B cell (primary cell): Measurements from ENCODE around the gene ARFGAP2. TPM values are rescaled to one million over a fixed set of nuclear protein-coding genes. Genes with fewer than 3 reads are reported as not detected.
A peak's percentile ranks its signal among the peaks of the same experiment; 100 is the strongest.

Source experiments
- ATAC-seq: fragments of 200-7000 bp; cut with Tn5 transposase; one replicate; pipeline ENCODE4 v1.10.0; 2021; ENCODE audit warnings: low read depth, mild to moderate bottlenecking, moderate number of reproducible peaks, moderate library complexity
- CTCF ChIA-PET: fragments of 350-600 bp; sonication (Branson Sonifier 250); formaldehyde crosslinking; loops from one replicate; lab custom pipeline; 2021; ENCODE audit warnings: antibody characterized with exemption, inconsistent platforms; lab: Charles Lee
- POLR2A ChIA-PET: fragments of 350-600 bp; sonication (Branson Sonifier 250); formaldehyde crosslinking; loops from one replicate; lab custom pipeline; 2021; ENCODE audit warnings: antibody characterized with exemption; lab: Charles Lee
- DNase-seq: peaks from one replicate; pipeline ENCODE4 v3.0.0; 2013
- H2AFZ ChIP-seq: 2 replicates; pipeline ENCODE4 v1.6.1; 2012; ENCODE audit warnings: mild to moderate bottlenecking, low read depth, low read length; ENCODE audit not compliant: insufficient read depth, poor library complexity, severe bottlenecking
- H3K27ac ChIP-seq, 2 donors: 1 replicate in 1 of 2; 2 replicates in 1 of 2; pipeline ENCODE4 v1.5.1; 2012 to 2013; ENCODE audit warnings: low read length in 2 of 2, mild to moderate bottlenecking in 2 of 2, moderate library complexity in 1 of 2
- H3K27me3 ChIP-seq, 4 experiments: fragments of 200-600 bp in 1 of 4; sonication (generic) in 1 of 4; replicated peaks in 1 of 4; 1 replicate in 2 of 4; 2 replicates in 2 of 4; pipeline versions ENCODE4 v1.6.1 to v1.7.0; 2013 to 2016; ENCODE audit warnings: low read length in 3 of 4, mild to moderate bottlenecking in 2 of 4, mixed read lengths in 1 of 4, moderate library complexity in 1 of 4; ENCODE audit not compliant: insufficient read depth in 4 of 4, control insufficient read depth in 3 of 4; ENCODE audit errors: control extremely low read depth in 1 of 4
- H3K36me3 ChIP-seq, 2 experiments: replicated peaks in 1 of 2; 1 replicate in 1 of 2; 2 replicates in 1 of 2; pipeline versions ENCODE4 v1.6.1 to v1.7.1; 2013; ENCODE audit warnings: low read length in 1 of 2; ENCODE audit not compliant: insufficient read depth in 2 of 2, control insufficient read depth in 1 of 2; ENCODE audit errors: control extremely low read depth in 1 of 2, extremely low read depth in 1 of 2
- H3K4me1 ChIP-seq, 2 donors: fragments of 200-600 bp in 1 of 2; sonication (generic) in 1 of 2; 1 replicate in 1 of 2; 2 replicates in 1 of 2; pipeline versions ENCODE4 v1.5.1 to v1.6.1; 2013 to 2017; ENCODE audit warnings: low read length in 2 of 2; ENCODE audit not compliant: control insufficient read depth in 2 of 2, insufficient read depth in 2 of 2
- H3K4me2 ChIP-seq: replicated peaks from 2 replicates; pipeline ENCODE3; 2012; ENCODE audit warnings: mild to moderate bottlenecking, low read depth, low read length; ENCODE audit not compliant: poor library complexity, severe bottlenecking
- H3K4me3 ChIP-seq, 5 experiments: fragments of 200-600 bp in 1 of 5; sonication (generic) in 1 of 5; 1 replicate in 3 of 5; 2 replicates in 2 of 5; pipeline versions ENCODE4 v1.5.1 to v1.7.0; 2011 to 2016; ENCODE audit warnings: low read length in 4 of 5, mild to moderate bottlenecking in 4 of 5, low read depth in 2 of 5, control low read depth in 1 of 5, moderate library complexity in 1 of 5; ENCODE audit not compliant: insufficient read depth in 1 of 5; ENCODE audit errors: control extremely low read depth in 1 of 5, extremely low read depth in 1 of 5
- H3K79me2 ChIP-seq: fragments of 200-600 bp; sonication (generic); one replicate; pipeline ENCODE4 v1.6.0; 2016; ENCODE audit warnings: low read length; ENCODE audit not compliant: control insufficient read depth, insufficient read depth
- H3K9ac ChIP-seq: fragments of 200-600 bp; sonication (generic); 2 replicates; pipeline ENCODE4 v1.6.1; 2017; ENCODE audit warnings: mild to moderate bottlenecking, low read length, moderate library complexity
- H3K9me3 ChIP-seq, 3 donors: one replicate each; pipeline versions ENCODE4 v1.6.1 to v1.7.1; 2013; ENCODE audit warnings: low read length in 2 of 3; ENCODE audit not compliant: control insufficient read depth in 2 of 3, insufficient read depth in 1 of 3; ENCODE audit errors: control extremely low read depth in 1 of 3
- H4K20me1 ChIP-seq: 2 replicates; pipeline ENCODE4 v1.6.0; 2012; ENCODE audit warnings: mild to moderate bottlenecking, low read length; ENCODE audit not compliant: insufficient read depth, control insufficient read depth, poor library complexity, severe bottlenecking
- H3K27ac Mint-ChIP-seq: one replicate; pipeline ENCODE4 v1.8.0; 2021; ENCODE audit warnings: mixed read lengths
- H3K27me3 Mint-ChIP-seq: one replicate; pipeline ENCODE4 v1.8.0; 2021; ENCODE audit warnings: mixed read lengths
- H3K4me1 Mint-ChIP-seq: one replicate; pipeline ENCODE4 v1.8.0; 2021; ENCODE audit warnings: mixed read lengths
- H3K4me3 Mint-ChIP-seq: one replicate; pipeline ENCODE4 v1.8.0; 2021; ENCODE audit warnings: mixed read lengths
- H3K9me3 Mint-ChIP-seq: one replicate; pipeline ENCODE4 v1.8.0; 2022; ENCODE audit warnings: mixed read lengths; ENCODE audit not compliant: insufficient read depth
- CTCF ChIP-seq: fragments of 200-600 bp; IDR thresholded peaks from one replicate; pipeline ENCODE4 v1.8.0; 2022; ENCODE audit warnings: antibody characterized with exemption, mild to moderate bottlenecking
- EZH2 ChIP-seq: IDR thresholded peaks from 2 replicates; pipeline ENCODE4 v1.6.1; 2012; ENCODE audit warnings: borderline replicate concordance, low read depth, mild to moderate bottlenecking, moderate library complexity, low read length; ENCODE audit not compliant: insufficient read depth, poor library complexity, severe bottlenecking
- WGBS: methylation state at CpG from one replicate; pipeline ENCODE4 v1.1.5; 2013; ENCODE audit warnings: missing lambda C conversion rate; ENCODE audit not compliant: insufficient coverage; 5-methylcytosine and 5-hydroxymethylcytosine counted together
- intact Hi-C: fragments of 100-400 bp; cut with micrococcal nuclease; formaldehyde crosslinking; loops from one replicate; pipeline ENCODE4 v1.10.0; 2022
- polyA plus RNA-seq: library from polyadenylated mRNA; depleted of rRNA; stranded (reverse); fragments of >200 nt; gene quantifications from 2 replicates; pipeline ENCODE4 v1.2.3, GENCODE V29; 2012
- total RNA-seq, 2 donors: library from RNA; stranded (reverse); fragments of 120-200 nt in 1 of 2; gene quantifications; 1 replicate in 1 of 2; 2 replicates in 1 of 2; pipeline versions ENCODE4 v1.2.3 to v1.2.4, GENCODE V29; 2013 to 2022

The ARFGAP2 gene
- total and polyA plus RNA-seq, 2 donors (not counting 1 experiment from before 2014, with no cell fraction given): 141 to 200 TPM

GRCh38 chr11:47156333-47156732 lies 20.3 kb downstream of the ARFGAP2 start:
- Histone ChIP-seq H2AFZ (no peak overlapping the region), H3K9ac (no peak overlapping the region), H3K27ac (no peak overlapping the region), H3K4me3 (no peak overlapping the region), H3K36me3 (no peaks in the 10 kb centered on the region), H3K9me3 (no peaks in the 10 kb centered on the region), H3K27me3 (no peaks in the 10 kb centered on the region), H3K79me2 (no peaks in the 10 kb centered on the region), H3K4me1 (peaks cover 19 to 38% of the 10 kb centered on the region in 2 donors), H3K4me2 (no peak overlapping the region), H4K20me1 (peaks cover 7% of the 10 kb centered on the region)
- no peaks in the 10 kb centered on the region for H3K9me3 Mint-ChIP-seq
- H3K27me3 Mint-ChIP-seq: no peaks in the 10 kb centered on the region
- intact Hi-C loops: no loop called here
- ChIA-PET CTCF (interaction anchor here (0.6 to 4.8 kb wide), 3 partner anchors 261 to 298 kb away, joined by 4 to 35 read pairs (median 16); no protein-coding TSS in a partner anchor), POLR2A (no interaction called here)
- ATAC-seq (no peak), DNase-seq (no peak)
- 100% methylated on average over 6 of the region's 6 CpGs for WGBS
- TF ChIP-seq EZH2 (no peak), CTCF (no peak)
- H3K4me1 Mint-ChIP-seq: peaks cover 33% of the 10 kb centered on the region
- H3K27ac Mint-ChIP-seq: no peak overlapping the region
- H3K4me3 Mint-ChIP-seq: no peak overlapping the region

DNA sequence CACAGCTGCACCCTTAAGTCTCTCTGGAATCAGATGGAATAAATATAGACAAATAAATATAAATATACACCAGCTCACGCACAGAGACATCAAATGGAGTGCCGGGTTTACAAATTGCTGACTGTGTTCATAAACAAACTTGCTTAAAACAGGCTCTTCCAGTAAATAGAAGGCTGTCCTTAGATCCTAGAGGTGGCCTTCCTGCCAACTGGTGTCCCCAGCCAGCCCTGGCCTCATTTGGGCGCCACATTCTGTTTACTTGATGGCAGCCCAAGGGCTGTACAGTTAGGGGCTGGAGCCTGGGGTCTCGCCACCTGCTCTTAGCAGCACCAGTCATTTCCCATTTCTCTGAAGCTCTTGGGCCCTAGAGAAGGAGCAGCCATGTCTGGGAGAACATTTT lies 20.8 kb downstream of the ARFGAP2 start:
- Histone ChIP-seq H3K4me1 (peaks cover 19 to 36% of the 10 kb centered on the region in 2 donors), H3K27ac (no peak overlapping the region), H3K36me3 (no peaks in the 10 kb centered on the region), H3K27me3 (no peaks in the 10 kb centered on the region), H3K4me3 (no peak overlapping the region), H4K20me1 (peaks cover 2% of the 10 kb centered on the region), H3K9ac (no peak overlapping the region), H2AFZ (no peak overlapping the region), H3K4me2 (peak overlapping the region; percentile 65), H3K79me2 (no peaks in the 10 kb centered on the region), H3K9me3 (no peaks in the 10 kb centered on the region)
- ChIA-PET POLR2A (no interaction called here), CTCF (interaction anchor here (0.6 to 4.8 kb wide), 3 partner anchors 261 to 299 kb away, joined by 4 to 35 read pairs (median 16); no protein-coding TSS in a partner anchor)
- peaks cover 35% of the 10 kb centered on the region for H3K4me1 Mint-ChIP-seq
- intact Hi-C loops: no loop called here
- no peaks in the 10 kb centered on the region for H3K27me3 Mint-ChIP-seq
- peak overlapping the region; percentile 79 for H3K27ac Mint-ChIP-seq
- H3K9me3 Mint-ChIP-seq: no peaks in the 10 kb centered on the region
- H3K4me3 Mint-ChIP-seq: no peak overlapping the region
- DNase-seq: no peak
- no peak for ATAC-seq
- WGBS: 89% methylated on average over 3 of the region's 4 CpGs
- TF ChIP-seq CTCF (no peak), EZH2 (no peak)
